ENCODE measurements around the gene ZNF200. TPM values are rescaled to one million over a fixed set of nuclear protein-coding genes. Genes with fewer than 3 reads are reported as not detected.
A peak's percentile ranks its signal among the peaks of the same experiment; 100 is the strongest.

ZNF200 gene
- total and polyA plus RNA-seq, 2 of the 13 experiments (the other 11 are each of a cell fraction or from before 2014, with no cell fraction given): 3.5 to 16.5 TPM

DNA sequence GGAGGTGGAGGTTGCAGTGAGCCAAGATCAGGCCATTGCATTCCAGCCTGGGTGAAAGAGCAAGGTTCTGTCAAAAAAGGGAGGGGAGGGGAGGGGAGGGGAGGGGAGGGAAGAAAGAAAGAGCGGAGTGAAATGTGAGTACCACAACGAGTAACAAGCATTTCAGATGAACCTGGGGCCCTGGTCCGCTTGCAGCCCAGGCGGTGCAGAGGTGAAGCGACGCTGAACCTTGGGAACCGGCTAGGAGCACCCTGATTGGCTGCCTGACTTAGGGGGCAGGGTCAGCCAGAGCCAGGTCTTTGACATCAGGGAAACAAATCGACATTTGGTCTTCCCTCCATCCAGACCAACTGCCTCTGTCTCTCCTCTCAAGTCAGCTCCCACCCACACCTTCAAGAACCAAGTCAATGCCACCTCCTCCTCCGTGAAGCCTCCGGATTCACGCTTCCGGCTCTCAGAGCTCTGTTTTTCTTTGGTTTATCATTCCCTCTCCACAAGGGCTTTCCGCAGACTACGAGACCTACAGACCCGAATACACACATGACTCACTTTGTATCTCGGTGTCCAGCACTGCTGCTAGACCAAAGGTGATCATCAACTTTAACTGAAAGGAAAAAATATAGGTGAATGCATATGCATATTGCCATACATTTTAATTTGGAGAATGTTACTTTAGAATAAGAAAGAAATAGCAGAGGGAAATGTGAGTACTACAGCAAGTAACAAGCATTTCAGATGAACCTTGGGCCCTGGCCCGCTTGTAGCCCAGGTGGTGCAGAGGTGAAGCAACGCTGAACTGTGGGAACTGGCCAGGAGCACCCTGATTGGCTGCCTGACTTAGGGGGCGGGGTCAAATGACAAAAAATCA, 27.6 kb downstream of the ZNF200 start (continued):
- TF ChIP-seq, protein P1, sequence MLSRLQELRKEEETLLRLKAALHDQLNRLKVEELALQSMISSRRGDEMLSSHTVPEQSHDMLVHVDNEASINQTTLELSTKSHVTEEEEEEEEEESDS (CRISPR knock-in tag; IDR thresholded peaks at IDR 0.05; ENCODE audit: borderline replicate concordance): 0 out of 2 replicates have a peak, but pooled peaks have one; percentile 28
- TF ChIP-seq, protein P2, sequence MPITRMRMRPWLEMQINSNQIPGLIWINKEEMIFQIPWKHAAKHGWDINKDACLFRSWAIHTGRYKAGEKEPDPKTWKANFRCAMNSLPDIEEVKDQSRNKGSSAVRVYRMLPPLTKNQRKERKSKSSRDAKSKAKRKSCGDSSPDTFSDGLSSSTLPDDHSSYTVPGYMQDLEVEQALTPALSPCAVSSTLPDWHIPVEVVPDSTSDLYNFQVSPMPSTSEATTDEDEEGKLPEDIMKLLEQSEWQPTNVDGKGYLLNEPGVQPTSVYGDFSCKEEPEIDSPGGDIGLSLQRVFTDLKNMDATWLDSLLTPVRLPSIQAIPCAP (CRISPR knock-in tag; IDR thresholded peaks at IDR 0.05; ENCODE audit: low read depth): no peak
- TF ChIP-seq ZNF605 (CRISPR knock-in tag; IDR thresholded peaks at IDR 0.05) (peak; percentile 15; the same call in 1 of the 2 replicates), PAX8 (CRISPR knock-in tag; IDR thresholded peaks at IDR 0.05; ENCODE audit: borderline replicate concordance) (no peak), MAZ (IDR thresholded peaks at IDR 0.05; ENCODE audit: borderline replicate concordance, low read depth, low read length) (no peak), MAZ (CRISPR knock-in tag; IDR thresholded peaks at IDR 0.05; ENCODE audit: low read depth) (peak; percentile 44; the same call in 1 of the 2 replicates), ZNF138 (CRISPR knock-in tag; IDR thresholded peaks at IDR 0.05; ENCODE audit: low read depth) (no peak), ELF3 (CRISPR knock-in tag; IDR thresholded peaks at IDR 0.05) (no peak), PRPF4 (IDR thresholded peaks at IDR 0.05; ENCODE audit: low read depth, low read length, poor library complexity, severe bottlenecking) (no peak), HMG20A (CRISPR knock-in tag; IDR thresholded peaks at IDR 0.05; ENCODE audit: borderline replicate concordance) (no peak), CREB1 (IDR thresholded peaks at IDR 0.05) (peak; percentile 16; the same call in 1 of the 2 replicates), CREB1 (CRISPR knock-in tag; IDR thresholded peaks at IDR 0.05) (peak; percentile 45; the same call in 1 of the 2 replicates), MAFK (conservative IDR thresholded peaks at IDR 0.05 in 1 of 2, IDR thresholded peaks at IDR 0.05 in 1 of 2; ENCODE audit: low read length in 2 of 2) (no peak), CHD4 (IDR thresholded peaks at IDR 0.05; ENCODE audit: borderline replicate concordance, low read length) (peak; percentile 67; the same call in 1 of the 2 replicates), KLF16 (CRISPR knock-in tag; IDR thresholded peaks at IDR 0.05) (peak in 1 of 2 experiments; percentile 25; a peak in 1 of 4 replicates), TRIM24 (CRISPR knock-in tag; IDR thresholded peaks at IDR 0.05) (no peak), CEBPG (CRISPR knock-in tag; IDR thresholded peaks at IDR 0.05) (peak; percentile 83), KAT8 (CRISPR knock-in tag; IDR thresholded peaks at IDR 0.05) (0 out of 2 replicates have a peak, but pooled peaks have one; percentile 15), HDAC1 (CRISPR knock-in tag; IDR thresholded peaks at IDR 0.05) (peak; percentile 23; the same call in 1 of the 2 replicates), NFYB (CRISPR knock-in tag; IDR thresholded peaks at IDR 0.05) (peak; percentile 72)
- TF ChIP-seq, protein P3, sequence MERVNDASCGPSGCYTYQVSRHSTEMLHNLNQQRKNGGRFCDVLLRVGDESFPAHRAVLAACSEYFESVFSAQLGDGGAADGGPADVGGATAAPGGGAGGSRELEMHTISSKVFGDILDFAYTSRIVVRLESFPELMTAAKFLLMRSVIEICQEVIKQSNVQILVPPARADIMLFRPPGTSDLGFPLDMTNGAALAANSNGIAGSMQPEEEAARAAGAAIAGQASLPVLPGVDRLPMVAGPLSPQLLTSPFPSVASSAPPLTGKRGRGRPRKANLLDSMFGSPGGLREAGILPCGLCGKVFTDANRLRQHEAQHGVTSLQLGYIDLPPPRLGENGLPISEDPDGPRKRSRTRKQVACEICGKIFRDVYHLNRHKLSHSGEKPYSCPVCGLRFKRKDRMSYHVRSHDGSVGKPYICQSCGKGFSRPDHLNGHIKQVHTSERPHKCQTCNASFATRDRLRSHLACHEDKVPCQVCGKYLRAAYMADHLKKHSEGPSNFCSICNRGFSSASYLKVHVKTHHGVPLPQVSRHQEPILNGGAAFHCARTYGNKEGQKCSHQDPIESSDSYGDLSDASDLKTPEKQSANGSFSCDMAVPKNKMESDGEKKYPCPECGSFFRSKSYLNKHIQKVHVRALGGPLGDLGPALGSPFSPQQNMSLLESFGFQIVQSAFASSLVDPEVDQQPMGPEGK (CRISPR knock-in tag; IDR thresholded peaks at IDR 0.05): no peak
- TF ChIP-seq, protein P4, sequence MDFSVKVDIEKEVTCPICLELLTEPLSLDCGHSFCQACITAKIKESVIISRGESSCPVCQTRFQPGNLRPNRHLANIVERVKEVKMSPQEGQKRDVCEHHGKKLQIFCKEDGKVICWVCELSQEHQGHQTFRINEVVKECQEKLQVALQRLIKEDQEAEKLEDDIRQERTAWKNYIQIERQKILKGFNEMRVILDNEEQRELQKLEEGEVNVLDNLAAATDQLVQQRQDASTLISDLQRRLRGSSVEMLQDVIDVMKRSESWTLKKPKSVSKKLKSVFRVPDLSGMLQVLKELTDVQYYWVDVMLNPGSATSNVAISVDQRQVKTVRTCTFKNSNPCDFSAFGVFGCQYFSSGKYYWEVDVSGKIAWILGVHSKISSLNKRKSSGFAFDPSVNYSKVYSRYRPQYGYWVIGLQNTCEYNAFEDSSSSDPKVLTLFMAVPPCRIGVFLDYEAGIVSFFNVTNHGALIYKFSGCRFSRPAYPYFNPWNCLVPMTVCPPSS (IDR thresholded peaks at IDR 0.05): no peak
- TF ChIP-seq, protein P5, sequence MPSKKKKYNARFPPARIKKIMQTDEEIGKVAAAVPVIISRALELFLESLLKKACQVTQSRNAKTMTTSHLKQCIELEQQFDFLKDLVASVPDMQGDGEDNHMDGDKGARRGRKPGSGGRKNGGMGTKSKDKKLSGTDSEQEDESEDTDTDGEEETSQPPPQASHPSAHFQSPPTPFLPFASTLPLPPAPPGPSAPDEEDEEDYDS (CRISPR knock-in tag; IDR thresholded peaks at IDR 0.05): peak; percentile 29; the same call in 1 of the 2 replicates
- TF ChIP-seq, protein P6, sequence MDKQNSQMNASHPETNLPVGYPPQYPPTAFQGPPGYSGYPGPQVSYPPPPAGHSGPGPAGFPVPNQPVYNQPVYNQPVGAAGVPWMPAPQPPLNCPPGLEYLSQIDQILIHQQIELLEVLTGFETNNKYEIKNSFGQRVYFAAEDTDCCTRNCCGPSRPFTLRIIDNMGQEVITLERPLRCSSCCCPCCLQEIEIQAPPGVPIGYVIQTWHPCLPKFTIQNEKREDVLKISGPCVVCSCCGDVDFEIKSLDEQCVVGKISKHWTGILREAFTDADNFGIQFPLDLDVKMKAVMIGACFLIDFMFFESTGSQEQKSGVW (CRISPR knock-in tag; IDR thresholded peaks at IDR 0.05; ENCODE audit: borderline replicate concordance): no peak

Measured in HepG2 (cell line).